ENCODE measurements around the gene ZSWIM8.

- no peak for TF ChIP-seq TCF7 (CRISPR knock-in tag; IDR thresholded peaks at IDR 0.05; ENCODE audit: low read depth)
- TF ChIP-seq CTCF (IDR thresholded peaks at IDR 0.05), result no peak
- no peak for TF ChIP-seq USF2 (CRISPR knock-in tag; IDR thresholded peaks at IDR 0.05)
- no peak for TF ChIP-seq JAZF1 (CRISPR knock-in tag; IDR thresholded peaks at IDR 0.05)
- no peak for TF ChIP-seq FOXP1 (CRISPR knock-in tag; IDR thresholded peaks at IDR 0.05; ENCODE audit: borderline replicate concordance)
Observed at GRCh38 chr10:73796766-73797165, 11.4 kb downstream of the ZSWIM8 start.

Data from WTC11 (cell line).